Measurements from ENCODE around the gene ZBTB14.

Gene ZBTB14, protein sequence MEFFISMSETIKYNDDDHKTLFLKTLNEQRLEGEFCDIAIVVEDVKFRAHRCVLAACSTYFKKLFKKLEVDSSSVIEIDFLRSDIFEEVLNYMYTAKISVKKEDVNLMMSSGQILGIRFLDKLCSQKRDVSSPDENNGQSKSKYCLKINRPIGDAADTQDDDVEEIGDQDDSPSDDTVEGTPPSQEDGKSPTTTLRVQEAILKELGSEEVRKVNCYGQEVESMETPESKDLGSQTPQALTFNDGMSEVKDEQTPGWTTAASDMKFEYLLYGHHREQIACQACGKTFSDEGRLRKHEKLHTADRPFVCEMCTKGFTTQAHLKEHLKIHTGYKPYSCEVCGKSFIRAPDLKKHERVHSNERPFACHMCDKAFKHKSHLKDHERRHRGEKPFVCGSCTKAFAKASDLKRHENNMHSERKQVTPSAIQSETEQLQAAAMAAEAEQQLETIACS

DNA sequence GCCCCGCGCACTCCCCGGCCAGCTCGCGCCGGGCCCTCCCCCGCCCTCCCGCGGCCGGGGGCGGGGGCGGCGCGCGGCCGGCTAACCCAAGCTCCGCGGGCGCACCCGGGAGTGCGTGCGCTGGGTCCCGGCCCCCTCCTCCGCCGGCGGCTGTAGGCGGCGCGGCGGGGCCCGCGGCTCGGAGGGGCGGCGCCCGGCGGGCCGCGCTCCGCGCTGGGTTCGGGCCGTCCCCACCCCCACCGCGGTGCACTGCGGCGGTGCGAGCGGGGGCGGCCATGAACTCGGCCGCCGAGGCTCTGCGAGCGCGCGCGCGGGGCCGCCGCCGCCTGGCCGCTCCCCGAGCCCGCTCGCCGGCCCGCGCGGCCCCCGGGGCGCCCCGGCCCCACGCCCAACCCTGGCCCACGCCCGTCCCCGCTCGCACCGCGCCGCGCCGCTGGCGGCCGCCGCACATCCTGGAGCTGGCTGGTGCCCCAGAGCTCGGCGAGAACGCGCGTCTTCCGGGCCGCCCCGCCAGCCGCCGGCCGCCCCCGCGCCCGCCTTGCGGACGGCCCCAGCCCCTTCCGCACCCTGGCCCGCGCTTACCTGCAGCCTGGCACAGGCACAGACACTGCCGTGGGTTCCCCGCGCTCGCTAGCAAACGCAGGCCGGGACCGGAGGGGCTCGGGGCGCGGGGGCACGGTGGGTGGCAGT lies at the start of gene ZBTB14:
Gene ZBTB14, minus strand, starts transcription at position 496 of the 690 bp plus-strand sequence. CDS start 2,480 bp downstream, outside the sequence.
- TF ChIP-seq, protein P1, sequence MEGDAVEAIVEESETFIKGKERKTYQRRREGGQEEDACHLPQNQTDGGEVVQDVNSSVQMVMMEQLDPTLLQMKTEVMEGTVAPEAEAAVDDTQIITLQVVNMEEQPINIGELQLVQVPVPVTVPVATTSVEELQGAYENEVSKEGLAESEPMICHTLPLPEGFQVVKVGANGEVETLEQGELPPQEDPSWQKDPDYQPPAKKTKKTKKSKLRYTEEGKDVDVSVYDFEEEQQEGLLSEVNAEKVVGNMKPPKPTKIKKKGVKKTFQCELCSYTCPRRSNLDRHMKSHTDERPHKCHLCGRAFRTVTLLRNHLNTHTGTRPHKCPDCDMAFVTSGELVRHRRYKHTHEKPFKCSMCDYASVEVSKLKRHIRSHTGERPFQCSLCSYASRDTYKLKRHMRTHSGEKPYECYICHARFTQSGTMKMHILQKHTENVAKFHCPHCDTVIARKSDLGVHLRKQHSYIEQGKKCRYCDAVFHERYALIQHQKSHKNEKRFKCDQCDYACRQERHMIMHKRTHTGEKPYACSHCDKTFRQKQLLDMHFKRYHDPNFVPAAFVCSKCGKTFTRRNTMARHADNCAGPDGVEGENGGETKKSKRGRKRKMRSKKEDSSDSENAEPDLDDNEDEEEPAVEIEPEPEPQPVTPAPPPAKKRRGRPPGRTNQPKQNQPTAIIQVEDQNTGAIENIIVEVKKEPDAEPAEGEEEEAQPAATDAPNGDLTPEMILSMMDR (IDR thresholded peaks at IDR 0.05; ENCODE audit: extremely low read depth, insufficient read depth, missing control alignments), result no peak
- DNase-seq (ENCODE audit: low spot score), result peak; percentile 86
- in situ Hi-C loops (cut with MboI; ENCODE audit: low pct_unique_long_range_greater_than_20kb, low sequenced_read_pairs, unreplicated experiment), result no loop called here

DNA sequence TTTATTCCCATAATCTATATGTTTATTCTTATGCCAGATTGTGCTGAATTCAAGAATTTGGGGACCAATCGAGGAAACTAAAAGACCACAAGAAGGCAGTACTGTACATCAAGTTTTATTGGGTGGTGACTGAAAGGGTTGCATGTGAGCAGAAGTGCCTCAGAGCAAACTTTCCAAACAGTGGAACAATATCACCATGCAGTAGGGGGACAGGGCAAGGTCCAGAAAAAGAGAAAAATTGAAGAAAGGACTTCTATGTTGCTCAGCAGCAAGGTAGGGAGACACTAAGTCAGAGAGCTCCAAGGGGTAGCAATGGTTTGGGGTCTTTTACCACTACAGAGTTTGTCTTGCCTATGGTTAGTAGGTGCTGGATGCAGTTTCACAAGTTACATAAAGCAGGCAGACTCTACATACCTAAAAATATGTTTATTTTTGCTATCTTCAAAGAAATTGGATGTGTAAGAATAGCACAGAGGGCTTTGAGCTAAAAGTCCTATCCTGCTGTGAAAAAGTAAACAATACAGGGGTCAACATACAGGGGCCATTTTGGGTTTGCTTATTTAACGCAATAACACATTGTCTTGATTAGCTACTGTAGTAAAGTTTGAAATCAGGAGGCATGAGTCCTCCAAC lies 43.8 kb upstream of the ZBTB14 start:
- TF ChIP-seq, protein P1 (IDR thresholded peaks at IDR 0.05; ENCODE audit: extremely low read depth, insufficient read depth, missing control alignments), result no peak
- DNase-seq (ENCODE audit: low spot score), result no peak
- in situ Hi-C loops (cut with MboI; ENCODE audit: low pct_unique_long_range_greater_than_20kb, low sequenced_read_pairs, unreplicated experiment), result no loop called here

DNA sequence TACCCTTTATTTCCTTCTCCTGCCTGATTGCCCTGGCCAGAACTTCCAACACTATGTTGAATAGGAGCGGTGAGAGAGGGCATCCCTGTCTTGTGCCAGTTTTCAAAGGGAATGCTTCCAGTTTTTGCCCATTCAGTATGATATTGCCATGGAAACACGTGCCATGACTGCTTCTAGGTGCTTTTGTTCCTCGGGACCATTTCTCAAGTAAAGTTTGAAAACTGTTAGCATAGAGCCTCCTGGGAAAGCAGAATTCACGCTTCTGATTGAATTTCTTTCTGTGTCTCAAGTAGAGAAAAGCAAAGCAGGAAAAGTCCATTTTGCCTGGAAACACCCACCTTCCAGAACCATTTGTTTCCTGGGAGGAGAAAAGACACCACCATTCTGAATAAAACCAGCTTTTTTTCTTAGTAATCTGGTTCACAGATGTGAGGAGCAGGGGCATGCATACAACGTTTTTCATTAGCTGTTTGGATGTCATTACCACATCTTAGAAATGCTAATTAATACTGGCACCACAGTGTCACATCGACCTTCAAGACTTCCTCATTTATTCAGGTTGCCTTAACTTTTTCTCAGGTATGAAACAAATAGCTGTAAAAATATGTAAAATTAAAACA lies 39.0 kb upstream of the ZBTB14 start:
- DNase-seq (ENCODE audit: low spot score), result no peak
- in situ Hi-C loops (cut with MboI; ENCODE audit: low pct_unique_long_range_greater_than_20kb, low sequenced_read_pairs, unreplicated experiment), result no loop called here
- TF ChIP-seq, protein P1 (IDR thresholded peaks at IDR 0.05; ENCODE audit: extremely low read depth, insufficient read depth, missing control alignments), result no peak

DNA sequence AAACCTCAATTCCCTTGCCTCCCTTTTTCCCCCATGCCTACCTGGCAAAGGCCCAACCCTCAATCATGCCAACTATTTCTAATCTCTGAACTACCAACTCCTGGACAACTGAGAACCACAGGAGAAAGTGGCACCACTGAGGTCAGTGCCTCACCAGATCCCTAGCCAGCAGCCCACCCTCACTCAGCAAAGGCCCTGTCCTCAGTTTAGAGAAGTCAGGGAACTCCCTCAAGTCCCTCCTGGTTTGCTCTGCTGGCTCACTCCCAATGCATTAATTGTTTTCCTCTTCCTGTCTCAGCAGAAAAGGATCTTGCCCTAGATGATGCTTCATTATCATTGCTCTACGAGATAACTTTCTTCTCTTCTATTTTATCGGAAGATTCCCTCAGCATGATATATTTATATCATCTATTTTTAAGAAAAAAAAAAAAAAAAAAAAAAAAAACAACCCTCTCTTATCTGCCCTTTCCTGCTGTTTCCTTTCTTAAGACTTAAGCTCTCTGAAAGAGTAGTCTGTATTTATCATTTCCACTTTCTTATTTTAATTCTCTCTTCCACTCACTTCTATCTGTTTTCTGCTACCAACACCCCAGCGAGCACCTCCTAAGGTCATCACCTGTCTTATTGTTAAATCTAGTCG lies 22.7 kb upstream of the ZBTB14 start:
- TF ChIP-seq, protein P1 (IDR thresholded peaks at IDR 0.05; ENCODE audit: extremely low read depth, insufficient read depth, missing control alignments), result no peak
- DNase-seq (ENCODE audit: low spot score), result no peak
- in situ Hi-C loops (cut with MboI; ENCODE audit: low pct_unique_long_range_greater_than_20kb, low sequenced_read_pairs, unreplicated experiment), result no loop called here

DNA sequence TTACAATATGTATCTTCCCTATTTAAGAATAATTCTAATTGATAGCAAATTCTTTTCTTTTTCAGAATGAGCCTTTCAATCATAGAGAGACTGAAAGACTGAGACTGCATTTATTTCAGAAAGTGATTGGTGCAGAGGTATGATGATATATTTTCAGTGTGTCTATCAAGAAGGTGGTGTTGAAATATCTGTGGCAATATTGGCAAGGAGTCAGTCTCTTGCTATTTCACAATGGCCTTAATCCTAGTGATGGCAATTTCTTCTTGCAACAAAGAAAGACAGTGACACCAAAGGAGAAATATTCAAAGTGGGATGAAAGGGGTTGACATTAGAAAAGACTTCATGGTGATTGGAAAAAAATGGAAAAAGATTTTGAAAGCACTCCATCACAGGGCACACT lies 21.7 kb upstream of the ZBTB14 start:
- no peak for DNase-seq (ENCODE audit: low spot score)
- in situ Hi-C loops (cut with MboI; ENCODE audit: low pct_unique_long_range_greater_than_20kb, low sequenced_read_pairs, unreplicated experiment), result no loop called here
- TF ChIP-seq, protein P1 (IDR thresholded peaks at IDR 0.05; ENCODE audit: extremely low read depth, insufficient read depth, missing control alignments), result no peak

DNA sequence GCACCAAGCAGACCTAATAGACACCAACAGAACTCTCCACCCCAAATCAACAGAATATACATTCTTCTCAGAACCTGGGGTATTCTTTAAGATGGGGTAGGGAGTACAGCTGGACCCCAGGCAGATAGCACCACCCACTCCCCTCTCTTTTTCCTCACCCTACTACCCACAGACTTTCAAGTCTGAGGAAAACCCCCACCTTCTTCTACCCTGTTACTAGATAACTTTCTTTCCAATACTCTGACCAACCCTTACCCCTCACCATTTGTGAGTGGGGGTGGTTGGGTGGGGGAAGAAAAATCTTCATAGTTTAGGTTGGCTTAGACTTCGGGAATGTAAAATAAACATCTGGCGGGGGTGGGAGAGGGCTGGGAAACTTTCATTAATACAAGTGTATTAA lies 20.3 kb upstream of the ZBTB14 start:
- in situ Hi-C loops (cut with MboI; ENCODE audit: low pct_unique_long_range_greater_than_20kb, low sequenced_read_pairs, unreplicated experiment), result no loop called here
- TF ChIP-seq, protein P1 (IDR thresholded peaks at IDR 0.05; ENCODE audit: extremely low read depth, insufficient read depth, missing control alignments), result no peak
- DNase-seq (ENCODE audit: low spot score), result no peak

Measured in GM13977 (cell line).